NT2/D1 (cell line): ENCODE results near the gene SMG9.
A peak's percentile ranks its signal among the peaks of the same experiment; 100 is the strongest.
"Not testable (repeated sequence)": the region's sequence is repeated elsewhere in the genome, so short reads cannot be mapped to it uniquely, and the experiment has no call there.

Source experiments
- DNase-seq: peaks from one replicate; pipeline ENCODE4 v3.0.0-alpha.2; 2011; ENCODE audit warnings: low read depth, low spot score
- H3K27me3 ChIP-seq: 2 replicates; pipeline ENCODE4 v1.6.0; 2011; ENCODE audit warnings: mild to moderate bottlenecking; ENCODE audit not compliant: insufficient read length, insufficient read depth
- H3K36me3 ChIP-seq: 2 replicates; pipeline ENCODE4 v1.6.1; 2011; ENCODE audit warnings: mild to moderate bottlenecking, low read length, mixed read lengths; ENCODE audit not compliant: insufficient read depth, insufficient read length
- H3K4me1 ChIP-seq: 2 replicates; pipeline ENCODE4 v1.5.1; 2011; ENCODE audit not compliant: insufficient read depth, insufficient read length
- H3K4me3 ChIP-seq: 2 replicates; pipeline ENCODE4 v1.5.1; 2011; ENCODE audit warnings: low read depth; ENCODE audit not compliant: insufficient read length
- H3K9ac ChIP-seq: 2 replicates; pipeline ENCODE4 v1.6.0; 2011; ENCODE audit warnings: low read depth; ENCODE audit not compliant: insufficient read length
- H3K9me3 ChIP-seq: 2 replicates; pipeline ENCODE4 v1.5.1; 2011; ENCODE audit warnings: mild to moderate bottlenecking, low read length; ENCODE audit not compliant: insufficient read depth
- SUZ12 ChIP-seq: IDR thresholded peaks from 2 replicates; pipeline ENCODE4 v1.6.1; 2011; ENCODE audit not compliant: insufficient read length, insufficient read depth; ENCODE audit errors: extremely low read depth
- YY1 ChIP-seq: IDR thresholded peaks from 2 replicates; pipeline ENCODE4 v1.6.1; 2011; ENCODE audit not compliant: insufficient read length, insufficient read depth
- ZNF274 ChIP-seq: IDR thresholded peaks from 2 replicates; pipeline ENCODE4 v1.6.1; 2011; ENCODE audit warnings: mild to moderate bottlenecking, low read depth, low read length

Gene SMG9

DNA sequence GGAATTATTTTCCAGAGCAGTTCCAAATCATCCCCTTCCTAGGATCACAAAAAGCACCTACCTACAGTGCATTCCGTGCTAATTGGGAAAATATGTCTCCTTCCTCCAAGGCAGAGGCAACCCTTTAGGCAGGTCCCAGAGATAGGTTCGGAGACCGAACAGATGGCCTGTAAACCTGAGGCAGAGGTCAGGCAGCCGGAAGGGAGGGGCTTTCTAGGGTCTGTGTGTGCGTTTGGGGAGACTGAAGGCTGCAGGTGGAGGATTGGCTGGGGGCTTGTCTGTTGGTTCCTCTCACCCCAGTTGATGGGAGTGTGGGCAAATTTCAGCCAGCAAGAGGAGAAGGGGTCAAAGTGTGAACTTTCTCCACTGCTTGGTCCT lies 19.0 kb upstream of the SMG9 start:
- TF ChIP-seq SUZ12 (peak; percentile 31), ZNF274 (no peak), YY1 (no peak)
- H3K4me1 ChIP-seq: peaks cover 6% of the 10 kb centered on the region
- peak overlapping the region; percentile 70 for H3K9ac ChIP-seq
- peak overlapping the region; percentile 51 for H3K4me3 ChIP-seq
- H3K27me3 ChIP-seq: peaks cover 76% of the 10 kb centered on the region
- H3K9me3 ChIP-seq: no peaks in the 10 kb centered on the region
- no peaks in the 10 kb centered on the region for H3K36me3 ChIP-seq
- DNase-seq: no peak

- DNase-seq: no peak
- Histone ChIP-seq H3K9me3 (no peaks in the 10 kb centered on the region), H3K4me1 (peaks cover 12% of the 10 kb centered on the region), H3K27me3 (peaks cover 48% of the 10 kb centered on the region), H3K36me3 (no peaks in the 10 kb centered on the region), H3K9ac (no peak overlapping the region), H3K4me3 (no peak overlapping the region)
- no peak for TF ChIP-seq SUZ12
Observed at GRCh38 chr19:43769256-43769655, 14.5 kb upstream of the SMG9 start.

DNA sequence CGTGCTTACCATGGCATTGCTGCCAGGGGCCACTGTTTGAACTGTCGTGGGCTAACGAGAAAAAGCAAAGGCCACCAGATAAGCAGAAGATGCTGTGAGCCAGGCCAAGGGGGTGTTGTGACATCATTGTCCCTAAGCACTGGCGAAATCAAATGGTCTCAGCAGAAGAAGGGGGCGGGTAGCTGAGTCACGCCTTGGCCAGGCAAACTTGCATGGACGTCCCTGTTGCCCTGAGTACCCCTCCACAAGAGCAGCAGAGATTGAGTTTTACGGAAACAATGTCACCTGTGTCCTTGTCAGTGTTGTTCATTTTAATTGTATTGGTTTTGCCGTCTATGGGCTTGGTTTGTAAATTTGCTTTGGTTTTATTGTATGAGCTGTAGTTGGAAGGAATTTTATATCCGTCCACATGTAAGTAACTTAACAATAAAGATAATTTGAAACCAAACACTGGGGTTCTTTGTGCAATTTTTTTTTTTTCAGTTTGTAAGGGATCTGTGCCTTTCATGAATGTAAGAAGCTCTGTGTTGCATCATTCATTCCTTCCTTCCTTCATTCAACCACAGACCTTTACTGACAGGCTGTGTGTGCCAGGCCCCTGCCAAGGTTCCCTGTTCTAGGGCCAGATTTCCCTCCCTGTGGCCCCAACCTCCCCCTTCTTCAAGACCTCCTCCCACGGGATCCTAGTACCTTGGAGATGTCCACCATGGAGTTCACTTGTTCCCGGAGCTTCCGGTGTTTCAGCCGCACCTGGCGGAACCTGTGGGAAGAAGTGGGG lies 13.7 kb upstream of the SMG9 start:
- TF ChIP-seq SUZ12 (no peak), ZNF274 (no peak), YY1 (no peak)
- no peak for DNase-seq
- Histone ChIP-seq H3K9ac (no peak overlapping the region), H3K36me3 (no peaks in the 10 kb centered on the region), H3K9me3 (no peaks in the 10 kb centered on the region), H3K4me3 (no peak overlapping the region), H3K4me1 (peaks cover 10% of the 10 kb centered on the region), H3K27me3 (peaks cover 40% of the 10 kb centered on the region)

- Histone ChIP-seq H3K4me3 (no peak overlapping the region), H3K27me3 (peaks cover 33% of the 10 kb centered on the region), H3K9me3 (no peaks in the 10 kb centered on the region), H3K9ac (no peak overlapping the region), H3K36me3 (no peaks in the 10 kb centered on the region), H3K4me1 (peaks cover 8% of the 10 kb centered on the region)
- DNase-seq: no peak
- TF ChIP-seq ZNF274 (no peak), SUZ12 (no peak), YY1 (no peak)
Observed at GRCh38 chr19:43767818-43768217, 13.1 kb upstream of the SMG9 start.

- Histone ChIP-seq H3K9ac (no peak overlapping the region), H3K9me3 (no peaks in the 10 kb centered on the region), H3K4me3 (no peak overlapping the region), H3K4me1 (peaks cover 8% of the 10 kb centered on the region), H3K27me3 (peaks cover 28% of the 10 kb centered on the region), H3K36me3 (no peaks in the 10 kb centered on the region)
- DNase-seq: no peak
- no peak for TF ChIP-seq ZNF274
- no peak for TF ChIP-seq SUZ12
- no peak for TF ChIP-seq YY1
Observed at GRCh38 chr19:43767316-43767715, 12.6 kb upstream of the SMG9 start.

DNA sequence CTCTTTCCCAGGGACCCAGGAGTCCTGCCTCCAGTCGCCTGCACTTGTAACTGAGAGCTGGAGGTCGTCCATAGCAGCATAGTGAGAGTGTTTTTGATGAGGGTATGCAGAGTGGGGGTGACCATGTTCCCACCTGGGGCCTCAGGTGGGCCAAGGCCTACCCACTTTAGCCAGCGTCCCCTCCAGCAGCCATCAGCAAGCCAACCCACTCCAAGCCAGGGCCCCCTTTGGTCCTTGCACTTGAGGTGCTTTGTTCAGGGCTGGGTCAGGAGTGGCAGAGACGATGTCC lies 11.9 kb upstream of the SMG9 start:
- H3K4me3 ChIP-seq: no peak overlapping the region
- H3K9me3 ChIP-seq: no peaks in the 10 kb centered on the region
- H3K9ac ChIP-seq: no peak overlapping the region
- no peak for DNase-seq
- TF ChIP-seq YY1 (no peak), SUZ12 (no peak), ZNF274 (no peak)
- peaks cover 8% of the 10 kb centered on the region for H3K4me1 ChIP-seq
- H3K36me3 ChIP-seq: no peaks in the 10 kb centered on the region
- H3K27me3 ChIP-seq: peaks cover 22% of the 10 kb centered on the region

DNA sequence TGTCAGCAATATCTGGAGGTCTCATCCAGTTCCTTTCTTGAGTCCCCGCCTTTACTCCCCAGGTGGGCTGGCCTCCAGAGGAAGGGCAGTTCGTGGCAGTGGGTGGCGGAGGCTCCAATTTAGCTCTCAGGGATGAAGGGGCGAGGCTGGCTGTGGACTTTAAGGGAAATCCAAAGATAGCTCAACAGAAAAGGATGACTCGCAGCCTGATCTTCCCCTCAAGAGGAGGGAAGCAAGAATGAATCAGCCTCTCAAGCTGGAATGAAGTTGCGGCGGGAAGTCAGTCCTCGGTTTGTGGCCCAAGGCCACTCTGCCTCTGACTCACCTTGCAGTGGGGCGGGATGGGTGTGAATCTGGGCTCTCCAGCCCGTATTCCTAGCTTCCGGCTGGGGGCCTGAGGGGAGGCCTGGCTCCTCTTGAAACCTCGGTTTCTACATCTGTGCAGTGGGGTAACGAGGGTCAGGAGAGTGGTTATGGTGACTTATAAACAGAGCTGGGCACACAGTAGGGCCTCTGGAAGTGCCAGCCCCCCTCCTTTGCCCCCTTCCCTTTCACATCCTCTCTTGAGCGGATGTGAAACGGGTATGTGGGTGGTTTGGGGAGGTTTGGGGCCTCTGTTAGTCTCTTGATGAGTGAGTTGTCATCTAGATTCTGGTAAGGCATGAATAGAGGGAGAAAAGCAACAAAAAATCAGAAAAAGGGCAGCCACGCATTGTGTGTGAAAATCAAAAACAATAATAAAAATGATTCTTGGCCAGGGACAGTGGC lies 10.5 kb upstream of the SMG9 start:
- TF ChIP-seq YY1: no peak
- TF ChIP-seq SUZ12: no peak
- TF ChIP-seq ZNF274: no peak
- no peak for DNase-seq
- H3K27me3 ChIP-seq: peaks cover 8% of the 10 kb centered on the region
- H3K4me3 ChIP-seq: no peak overlapping the region
- H3K36me3 ChIP-seq: no peaks in the 10 kb centered on the region
- no peaks in the 10 kb centered on the region for H3K9me3 ChIP-seq
- no peak overlapping the region for H3K9ac ChIP-seq
- peaks cover 8% of the 10 kb centered on the region for H3K4me1 ChIP-seq

GRCh38 chr19:43764684-43765083 lies 9.9 kb upstream of the SMG9 start:
- H3K9ac ChIP-seq, H3K4me3 ChIP-seq, H3K36me3 ChIP-seq, H3K27me3 ChIP-seq, H3K4me1 ChIP-seq, H3K9me3 ChIP-seq, DNase-seq: not testable (repeated sequence)
